HT1080 (cell line): ENCODE measurements around the gene DDX10. TPM values are rescaled to one million over a fixed set of nuclear protein-coding genes. Genes with fewer than 3 reads are reported as not detected.

Experiments used
- DNase-seq: peaks from one replicate; pipeline ENCODE4 v3.0.0-alpha.2; 2015; ENCODE audit warnings: low read depth
- total RNA-seq: library from RNA; depleted of rRNA; stranded (reverse); fragments of >200 nt; shearing (Covaris generic); gene quantifications from 2 replicates; pipeline ENCODE4 v1.2.3, GENCODE V29; 2014

DDX10 gene
- total RNA-seq, 1 experiment from 2014 or later: 45.0 TPM

DNA sequence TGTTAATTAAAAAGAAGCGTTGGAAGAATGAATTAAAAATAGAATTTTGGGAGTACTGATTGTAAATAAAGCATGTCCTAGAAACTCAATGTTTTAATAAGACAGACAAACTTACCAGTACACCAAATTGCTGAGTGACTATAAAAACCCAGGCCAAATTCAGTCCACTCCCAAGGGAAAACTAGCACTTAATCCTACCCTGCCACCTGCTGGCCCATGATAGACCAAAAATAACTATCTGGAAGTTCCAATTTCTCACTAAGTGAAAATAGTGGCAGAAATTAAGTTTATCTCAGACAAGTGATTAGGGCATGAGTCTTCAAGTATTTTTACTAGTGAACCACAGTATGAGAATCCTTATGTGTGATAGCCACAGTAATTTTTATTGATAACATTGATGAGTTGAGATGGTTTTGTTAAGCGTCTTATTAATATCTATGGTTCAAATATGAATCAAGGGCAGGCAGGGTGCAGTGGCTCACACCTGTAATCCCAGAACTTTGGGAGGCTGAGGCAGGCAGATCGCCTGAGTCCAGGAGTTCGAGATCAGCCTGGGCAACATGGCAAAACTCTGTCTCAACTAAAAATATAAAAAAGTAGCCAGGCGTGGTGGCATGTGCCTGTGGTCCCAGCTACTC, 9.8 kb upstream of the DDX10 start:
- DNase-seq: peak; percentile 47

DNA sequence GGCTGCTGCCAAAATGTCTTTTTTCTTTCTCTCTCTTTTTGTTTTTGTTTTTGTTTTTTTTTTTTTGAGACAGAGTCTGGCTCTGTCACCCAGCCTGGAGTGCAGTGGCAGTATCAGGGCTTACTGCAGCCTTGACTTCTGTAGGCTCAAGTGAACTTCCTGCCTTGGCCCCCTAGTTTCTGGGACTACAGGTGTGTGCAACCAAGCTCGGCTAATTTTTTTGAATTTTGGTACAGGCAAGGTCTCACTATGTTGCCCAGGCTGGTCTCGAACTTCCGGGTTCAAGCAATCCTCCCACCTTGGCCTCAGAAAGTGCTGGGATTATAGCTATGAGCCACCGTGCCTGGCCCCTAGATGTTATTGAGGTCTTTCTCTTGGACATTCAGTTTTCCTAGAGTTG, 2.2 kb upstream of the DDX10 start:
- no peak for DNase-seq

DNA sequence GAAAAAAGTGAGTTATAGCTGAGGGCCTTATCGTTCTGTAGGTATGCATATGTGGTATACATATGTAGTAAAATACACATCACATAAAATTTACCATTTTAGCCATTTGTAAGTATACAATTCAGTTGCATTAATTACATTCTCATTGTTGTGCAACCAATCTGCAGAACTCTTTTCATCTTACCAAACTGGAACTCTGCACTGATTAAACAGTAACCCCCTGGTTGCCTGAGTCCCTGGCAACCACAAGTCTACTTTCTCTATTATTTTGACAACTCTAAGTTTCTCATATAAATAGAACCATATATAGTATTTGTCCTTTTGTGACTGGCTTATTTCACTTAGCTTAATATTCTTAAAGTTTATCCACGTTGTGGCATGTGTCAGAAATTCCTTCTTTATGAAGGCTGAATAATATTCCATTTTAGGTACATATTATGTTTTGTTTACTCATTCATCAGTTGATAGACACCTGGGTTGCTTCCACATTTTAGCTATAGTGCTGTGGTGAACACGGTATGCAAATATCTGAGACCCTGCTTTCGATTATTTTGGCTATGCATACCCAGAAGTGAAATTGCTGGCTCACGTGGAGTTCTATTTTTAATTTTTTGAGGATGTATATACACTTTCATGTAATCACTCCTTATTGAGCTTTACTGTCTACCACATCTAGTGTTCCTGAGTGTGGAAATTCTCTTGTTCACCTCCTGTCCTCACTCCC, 1.6 kb upstream of the DDX10 start:
- no peak for DNase-seq

DNA sequence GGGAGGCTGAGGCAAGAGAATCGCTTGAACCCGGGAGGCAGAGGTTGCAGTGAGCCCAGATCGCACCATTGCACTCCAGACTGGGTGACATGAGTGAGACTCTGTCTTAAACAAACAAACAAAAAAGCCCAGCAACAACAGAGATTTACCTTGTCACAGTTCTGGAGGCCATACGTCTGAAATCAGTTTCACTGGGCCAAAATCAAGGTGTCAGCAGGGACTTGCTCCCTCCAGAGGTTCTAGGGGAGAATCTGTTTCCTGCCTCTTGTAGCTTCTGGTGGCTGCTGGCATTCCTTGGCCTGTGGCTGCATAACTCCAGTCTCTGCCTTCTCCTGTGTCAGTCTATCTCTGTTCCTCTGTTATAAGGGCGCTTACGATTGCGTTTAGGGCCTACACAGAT, 1.5 kb downstream of the DDX10 start:
- no peak for DNase-seq

- DNase-seq: no peak
Measured at GRCh38 chr11:108669286-108669685, 4.4 kb downstream of the DDX10 start.

- no peak for DNase-seq
Measured at GRCh38 chr11:108669711-108670110, 4.8 kb downstream of the DDX10 start.

GRCh38 chr11:108670451-108670850, 5.6 kb downstream of the DDX10 start:
- no peak for DNase-seq

DNA sequence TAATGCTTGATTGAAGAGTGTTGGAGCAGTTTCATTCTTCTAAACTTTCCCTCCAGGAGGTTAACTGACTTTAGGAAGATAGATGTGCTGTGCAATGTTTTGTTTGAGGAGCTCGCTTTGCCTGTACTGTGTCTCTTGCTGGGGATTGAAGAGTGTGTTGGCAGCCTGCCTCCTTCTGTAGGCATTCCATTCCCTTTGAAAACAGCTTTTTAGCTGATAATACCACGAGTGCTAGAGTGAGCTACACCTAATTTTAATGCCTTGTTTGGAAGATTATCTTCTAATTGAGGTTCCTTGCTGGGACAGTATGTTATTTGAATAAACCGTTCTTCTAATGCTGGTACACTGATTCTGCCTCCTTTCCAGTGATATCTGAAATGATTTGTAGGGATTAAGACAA, 7.2 kb downstream of the DDX10 start:
- DNase-seq: no peak

DNA sequence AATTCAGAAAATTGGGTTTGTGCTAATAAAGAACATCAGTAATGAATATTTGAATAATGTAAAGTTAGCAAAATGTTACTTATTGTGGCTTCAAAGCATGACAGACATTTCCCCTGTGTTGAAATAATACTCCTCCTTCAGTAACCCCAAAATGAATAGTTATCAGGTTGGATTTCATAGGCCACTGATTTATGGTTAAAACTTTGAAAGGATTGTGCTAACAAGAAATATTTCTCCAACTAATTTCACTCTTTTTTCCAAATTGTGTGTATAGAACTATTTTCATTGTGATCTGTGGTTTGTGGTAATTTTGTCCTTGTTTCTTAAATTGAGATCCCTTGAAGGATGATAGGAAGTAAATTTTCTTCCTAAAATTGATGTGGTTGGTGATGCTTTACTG, 7.9 kb downstream of the DDX10 start:
- no peak for DNase-seq

- DNase-seq: no peak
Measured at GRCh38 chr11:108679045-108679444, 14.2 kb downstream of the DDX10 start.

DNA sequence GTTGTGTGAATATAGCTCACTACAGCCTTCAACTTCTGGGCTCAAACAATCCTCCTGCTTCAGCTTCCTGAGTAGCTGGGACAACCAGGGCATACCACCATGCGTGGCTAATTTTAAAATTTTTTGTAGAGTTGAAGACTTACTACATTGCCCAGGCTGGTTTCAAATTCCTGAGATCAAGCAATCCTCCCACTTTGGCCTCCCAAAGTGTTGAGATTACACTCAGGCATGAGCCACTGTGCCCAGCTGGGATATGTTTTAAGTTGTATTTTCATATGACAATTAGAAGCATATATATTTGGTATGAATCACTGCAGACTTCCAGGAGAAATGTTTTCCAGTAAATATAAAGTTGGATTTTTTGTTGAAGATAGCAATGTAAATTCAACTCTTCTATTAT, 15.4 kb downstream of the DDX10 start:
- no peak for DNase-seq

- no peak for DNase-seq
Measured at GRCh38 chr11:108685419-108686130, 20.7 kb downstream of the DDX10 start.

- DNase-seq: peak; percentile 70
Measured at GRCh38 chr11:108693852-108694251, 29.0 kb downstream of the DDX10 start.

- no peak for DNase-seq
Measured at GRCh38 chr11:108694846-108695245, 30.0 kb downstream of the DDX10 start.

GRCh38 chr11:108697872-108698473, 33.1 kb downstream of the DDX10 start:
- DNase-seq: peak; percentile 52

- DNase-seq: no peak
Measured at GRCh38 chr11:108698844-108699642, 34.2 kb downstream of the DDX10 start.

DNA sequence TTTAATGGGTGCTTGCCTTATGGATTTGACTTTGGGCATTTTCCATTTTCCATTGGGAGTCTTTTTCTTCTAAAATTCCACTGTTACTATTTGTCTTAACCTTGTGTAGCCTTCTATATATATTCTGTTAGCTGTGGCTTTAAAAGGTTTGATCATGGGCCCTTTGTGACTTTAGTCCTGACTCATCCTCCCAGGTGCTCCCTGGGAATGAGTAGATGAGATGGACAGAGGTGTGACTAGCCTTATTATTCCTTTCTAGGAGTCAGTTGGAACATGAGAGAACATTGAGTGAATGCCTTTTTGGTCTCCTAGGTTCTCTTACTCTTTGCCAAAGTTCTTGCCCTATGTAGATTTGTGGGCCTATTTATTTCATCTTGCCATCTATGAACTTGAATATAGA, 39.0 kb downstream of the DDX10 start:
- peak; percentile 23 for DNase-seq

DNA sequence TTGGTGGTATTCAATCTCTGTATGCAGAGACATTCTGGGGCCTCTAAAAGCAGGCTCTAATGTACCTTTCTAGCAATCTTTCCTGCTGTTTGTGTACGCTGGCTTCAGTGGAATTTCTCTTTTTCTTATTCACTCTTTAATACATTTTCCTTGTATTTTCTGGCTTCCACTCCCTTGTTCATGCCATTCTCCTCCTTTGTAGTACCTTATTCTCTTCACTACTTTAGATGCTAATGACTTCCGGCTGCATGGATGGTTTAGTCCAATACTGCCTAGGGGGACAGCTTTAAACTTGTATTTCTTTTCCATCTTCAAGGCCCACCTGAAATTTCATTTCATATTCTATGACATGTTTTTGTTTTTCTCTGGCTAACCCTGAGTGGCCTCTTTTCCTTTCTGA, 40.2 kb downstream of the DDX10 start:
- DNase-seq: no peak

GRCh38 chr11:108708173-108708572, 43.3 kb downstream of the DDX10 start:
- no peak for DNase-seq

DNA sequence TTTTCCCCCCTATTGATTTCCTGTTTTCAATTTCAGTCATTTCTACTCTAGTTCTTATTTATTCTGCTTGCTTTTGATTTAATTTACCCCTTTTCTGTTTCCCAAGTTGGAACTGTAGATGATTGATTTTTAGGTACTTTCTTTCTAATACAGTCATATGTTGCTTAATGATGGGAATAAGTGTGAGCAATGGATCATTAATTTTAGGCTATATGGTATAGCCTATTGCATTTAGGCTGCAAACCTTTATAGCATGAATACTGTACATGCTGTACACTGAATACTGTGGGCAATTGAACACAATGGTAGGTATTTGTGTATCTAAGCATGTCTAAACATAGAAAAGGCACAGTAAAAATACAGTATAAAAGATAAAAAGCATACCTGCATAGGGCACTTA, 44.9 kb downstream of the DDX10 start:
- no peak for DNase-seq

DNA sequence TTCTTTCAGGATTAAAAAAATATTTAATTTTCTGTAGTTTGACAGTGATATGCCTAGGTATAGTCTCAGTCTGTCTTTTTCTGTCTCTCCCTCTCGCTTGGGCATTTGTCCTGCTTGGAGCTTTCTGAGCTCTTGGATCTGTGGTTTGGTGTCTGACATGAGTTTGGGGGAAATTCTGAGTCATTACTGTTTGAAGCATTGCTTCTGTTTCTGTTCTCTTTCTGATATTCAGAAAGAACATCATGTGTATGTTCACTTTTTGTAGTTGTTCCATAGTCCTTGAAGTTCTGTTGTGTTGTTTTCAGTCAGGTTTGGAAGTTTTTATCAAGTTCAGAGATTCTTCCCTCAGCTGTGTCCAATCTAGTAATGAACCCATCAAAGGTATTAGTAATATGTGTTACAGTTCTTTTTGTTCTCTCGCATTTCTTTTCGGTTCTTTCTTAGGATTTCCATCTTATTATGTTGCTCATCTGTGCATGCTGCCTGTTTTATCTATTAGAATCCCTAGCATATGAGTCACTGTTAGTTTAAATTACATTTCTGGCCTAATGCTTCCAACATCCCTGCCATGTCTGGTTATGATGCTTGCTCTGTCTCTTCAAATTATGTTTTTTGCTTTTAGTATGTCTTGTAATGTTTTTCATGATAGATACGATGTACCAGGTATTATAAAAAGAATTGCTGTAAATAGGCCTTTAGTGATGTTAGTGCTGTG, 48.4 kb downstream of the DDX10 start:
- DNase-seq: peak; percentile 50
